ENCODE results near the gene AJUBA. TPM values are rescaled to one million over a fixed set of nuclear protein-coding genes. Genes with fewer than 3 reads are reported as not detected.

Gene AJUBA
- total RNA-seq = 108 to 110 TPM (median 109 TPM) in 3 replicates

- Mint-ChIP-seq H3K4me1 (peaks cover 25% of the 10 kb centered on the region), H3K36me3 (no peaks in the 10 kb centered on the region), H3K9me3 (no peaks in the 10 kb centered on the region), H3K27ac (peak within 1 kb of the TSS; percentile 84), H3K4me3 (no peak within 1 kb of the TSS), H3K27me3 (ENCODE audit: low read depth) (no peaks in the 10 kb centered on the region)
- no peak for TF ChIP-seq CTCF (IDR thresholded peaks at IDR 0.05; ENCODE audit: unreplicated experiment)
- peak; percentile 77 to 82 for DNase-seq (ENCODE audit: low spot score in 2 of 2, unreplicated experiment in 2 of 2)
Observed at GRCh38 chr14:22982477-22983245, at the start of gene AJUBA. Gene AJUBA, minus strand, starts transcription at chr14:22982551. Its CDS starts 285 bp downstream, at chr14:22982266.

GRCh38 chr14:23030936-23031335 lies 48.6 kb upstream of the AJUBA start:
- TF ChIP-seq CTCF (IDR thresholded peaks at IDR 0.05; ENCODE audit: unreplicated experiment) = no peak
- Mint-ChIP-seq H3K4me1 (peaks cover 19% of the 10 kb centered on the region), H3K36me3 (peaks cover 28% of the 10 kb centered on the region), H3K27ac (no peak overlapping the region), H3K9me3 (no peaks in the 10 kb centered on the region), H3K4me3 (no peak overlapping the region), H3K27me3 (ENCODE audit: low read depth) (no peaks in the 10 kb centered on the region)
- no peak for DNase-seq (ENCODE audit: low spot score in 2 of 2, unreplicated experiment in 2 of 2)

GRCh38 chr14:23028799-23029198 lies 46.4 kb upstream of the AJUBA start:
- Mint-ChIP-seq H3K4me3 (no peak overlapping the region), H3K36me3 (peaks cover 42% of the 10 kb centered on the region), H3K27me3 (ENCODE audit: low read depth) (no peaks in the 10 kb centered on the region), H3K9me3 (no peaks in the 10 kb centered on the region), H3K4me1 (peaks cover 22% of the 10 kb centered on the region), H3K27ac (no peak overlapping the region)
- TF ChIP-seq CTCF (IDR thresholded peaks at IDR 0.05; ENCODE audit: unreplicated experiment) = no peak
- no peak for DNase-seq (ENCODE audit: low spot score in 2 of 2, unreplicated experiment in 2 of 2)

GRCh38 chr14:23025151-23025814 lies 42.9 kb upstream of the AJUBA start:
- H3K27ac Mint-ChIP-seq = peak overlapping the region; percentile 18
- peaks cover 29% of the 10 kb centered on the region for H3K36me3 Mint-ChIP-seq
- peaks cover 16% of the 10 kb centered on the region for H3K4me1 Mint-ChIP-seq
- no peak for TF ChIP-seq CTCF (IDR thresholded peaks at IDR 0.05; ENCODE audit: unreplicated experiment)
- no peak overlapping the region for H3K4me3 Mint-ChIP-seq
- H3K27me3 Mint-ChIP-seq (ENCODE audit: low read depth) = no peaks in the 10 kb centered on the region
- no peaks in the 10 kb centered on the region for H3K9me3 Mint-ChIP-seq
- DNase-seq (ENCODE audit: low spot score in 2 of 2, unreplicated experiment in 2 of 2) = no peak

GRCh38 chr14:23024612-23025075 lies 42.3 kb upstream of the AJUBA start:
- Mint-ChIP-seq H3K27me3 (ENCODE audit: low read depth) (no peaks in the 10 kb centered on the region), H3K36me3 (peaks cover 29% of the 10 kb centered on the region), H3K27ac (peak overlapping the region; percentile 41), H3K9me3 (no peaks in the 10 kb centered on the region), H3K4me3 (no peak overlapping the region), H3K4me1 (peaks cover 16% of the 10 kb centered on the region)
- no peak for TF ChIP-seq CTCF (IDR thresholded peaks at IDR 0.05; ENCODE audit: unreplicated experiment)
- no peak for DNase-seq (ENCODE audit: low spot score in 2 of 2, unreplicated experiment in 2 of 2)

Measured in mesothelial cell of epicardium (in vitro differentiated cells).